CD4-positive, alpha-beta T cell (primary cell): ENCODE data around the gene SETD3. TPM values are rescaled to one million over a fixed set of nuclear protein-coding genes. Genes with fewer than 3 reads are reported as not detected.

Experiments
- ATAC-seq: fragments of 200-7000 bp; cut with Tn5 transposase; one replicate; pipeline ENCODE4 v1.10.0; 2022; ENCODE audit warnings: mild to moderate bottlenecking; ENCODE audit not compliant: poor library complexity
- CTCF ChIA-PET: fragments of 350-600 bp; sonication (Branson Sonifier 250); formaldehyde crosslinking; loops from one replicate; lab custom pipeline; 2021; ENCODE audit warnings: antibody characterized with exemption, inconsistent platforms; lab: Charles Lee
- POLR2A ChIA-PET: fragments of 350-600 bp; sonication (Branson Sonifier 250); formaldehyde crosslinking; loops from one replicate; lab custom pipeline; 2021; ENCODE audit warnings: antibody characterized with exemption, inconsistent platforms; lab: Charles Lee
- DNase-seq, 14 experiments: peaks; one replicate each; pipeline ENCODE4 v3.0.0-alpha.2; 2013 to 2020; ENCODE audit warnings: mixed read lengths in 2 of 14
- H3K27ac ChIP-seq, 2 donors: one replicate each; pipeline versions ENCODE4 v1.5.1 to v1.7.0; 2013; ENCODE audit warnings: low read length in 2 of 2, low read depth in 1 of 2, mild to moderate bottlenecking in 1 of 2
- H3K27me3 ChIP-seq, 2 experiments: 1 replicate in 1 of 2; 2 replicates in 1 of 2; pipeline versions ENCODE4 v1.6.1 to v1.7.0; 2013; ENCODE audit warnings: low read length in 2 of 2, control low read depth in 1 of 2, mild to moderate bottlenecking in 1 of 2, moderate library complexity in 1 of 2; ENCODE audit not compliant: insufficient read depth in 2 of 2, control insufficient read depth in 1 of 2
- H3K36me3 ChIP-seq: one replicate; pipeline ENCODE4 v1.6.1; 2013; ENCODE audit warnings: low read length, control low read depth; ENCODE audit not compliant: insufficient read depth
- H3K4me1 ChIP-seq: one replicate; pipeline ENCODE4 v1.6.1; 2013; ENCODE audit warnings: low read length, control low read depth; ENCODE audit not compliant: insufficient read depth
- H3K4me3 ChIP-seq: one replicate; pipeline ENCODE4 v1.5.1; 2013; ENCODE audit warnings: mild to moderate bottlenecking, low read length, moderate library complexity
- H3K9me3 ChIP-seq, 2 experiments: 1 replicate in 1 of 2; 2 replicates in 1 of 2; pipeline versions ENCODE4 v1.6.1 to v1.7.0; 2013; ENCODE audit warnings: low read length in 2 of 2, mild to moderate bottlenecking in 2 of 2, control low read depth in 1 of 2, moderate library complexity in 1 of 2; ENCODE audit not compliant: control insufficient read depth in 1 of 2, insufficient read depth in 1 of 2
- H3K27ac Mint-ChIP-seq: one replicate; pipeline ENCODE4 v1.8.0; 2020; ENCODE audit warnings: mixed read lengths
- H3K27me3 Mint-ChIP-seq: one replicate; pipeline ENCODE4 v1.8.0; 2021; ENCODE audit warnings: mixed read lengths
- H3K36me3 Mint-ChIP-seq: one replicate; pipeline ENCODE4 v1.8.0; 2021; ENCODE audit warnings: low read depth, mixed read lengths
- H3K4me1 Mint-ChIP-seq: one replicate; pipeline ENCODE4 v1.8.0; 2021; ENCODE audit warnings: low read depth, mixed read lengths
- H3K4me3 Mint-ChIP-seq: one replicate; pipeline ENCODE4 v1.8.0; 2020; ENCODE audit warnings: mild to moderate bottlenecking, mixed read lengths
- H3K9me3 Mint-ChIP-seq: one replicate; pipeline ENCODE4 v1.8.0; 2020; ENCODE audit warnings: mixed read lengths
- CTCF ChIP-seq: fragments of 200-600 bp; IDR thresholded peaks from one replicate; pipeline ENCODE4 v1.8.0; 2022; ENCODE audit warnings: antibody characterized with exemption, mild to moderate bottlenecking
- intact Hi-C, 2 experiments: fragments of 100-400 bp; cut with DNase I in 1 of 2; cut with micrococcal nuclease in 1 of 2; formaldehyde crosslinking; loops; one replicate each; pipeline versions ENCODE4 v1.15.1 to v1.9.0; 2023 to 2025; cut with DNase I, micrococcal nuclease
- total RNA-seq, 174 experiments: library from RNA in 2 of 174; stranded (reverse) in 2 of 174; gene quantifications; one replicate each; pipeline ENCODE4 v1.2.3 and lab custom pipeline; 2021 to 2026

Gene SETD3
- total RNA-seq, 2 experiments from 2014 or later: 46.1 to 51.4 TPM

GRCh38 chr14:99383472-99384449 is 96.9 kb downstream of the SETD3 start:
- H3K4me3 ChIP-seq: no peak overlapping the region
- intact Hi-C loops: no loop called here
- POLR2A ChIA-PET: no interaction called here
- no peak for TF ChIP-seq CTCF
- CTCF ChIA-PET: no interaction called here
- Mint-ChIP-seq H3K27ac (no peak overlapping the region), H3K4me3 (no peak overlapping the region), H3K27me3 (peaks cover 27% of the 10 kb centered on the region), H3K36me3 (no peaks in the 10 kb centered on the region), H3K4me1 (peaks cover 15% of the 10 kb centered on the region), H3K9me3 (no peaks in the 10 kb centered on the region)
- peaks cover 8 to 14% of the 10 kb centered on the region in 2 experiments for H3K27me3 ChIP-seq
- DNase-seq (no peak), ATAC-seq (no peak)
- peaks cover 0 to 4% of the 10 kb centered on the region in 2 experiments for H3K9me3 ChIP-seq
- H3K27ac ChIP-seq: no peak overlapping the region
- no peaks in the 10 kb centered on the region for H3K36me3 ChIP-seq
- peaks cover 11% of the 10 kb centered on the region for H3K4me1 ChIP-seq

GRCh38 chr14:99382781-99383471 is 97.7 kb downstream of the SETD3 start:
- H3K4me1 Mint-ChIP-seq: peaks cover 11% of the 10 kb centered on the region

More at GRCh38 chr14:99382781-99383471, 97.7 kb downstream of the SETD3 start:
- H3K4me1 ChIP-seq: peaks cover 7% of the 10 kb centered on the region
- H3K9me3 ChIP-seq: peaks cover 0 to 4% of the 10 kb centered on the region in 2 experiments
- no peaks in the 10 kb centered on the region for H3K36me3 Mint-ChIP-seq
- DNase-seq (no peak), ATAC-seq (no peak)
- peaks cover 8 to 14% of the 10 kb centered on the region in 2 experiments for H3K27me3 ChIP-seq
- no peak overlapping the region for H3K27ac ChIP-seq
- H3K9me3 Mint-ChIP-seq: no peaks in the 10 kb centered on the region
- no peak for TF ChIP-seq CTCF
- no peaks in the 10 kb centered on the region for H3K36me3 ChIP-seq
- CTCF ChIA-PET: no interaction called here
- H3K4me3 ChIP-seq: no peak overlapping the region
- H3K4me3 Mint-ChIP-seq: no peak overlapping the region
- POLR2A ChIA-PET: no interaction called here
- intact Hi-C loops: no loop called here
- H3K27ac Mint-ChIP-seq: no peak overlapping the region
- peaks cover 27% of the 10 kb centered on the region for H3K27me3 Mint-ChIP-seq
